Measurements from ENCODE around the gene PTPA.

- no peak for TF ChIP-seq POLR2A (IDR thresholded peaks at IDR 0.05)
- no peak for TF ChIP-seq CTCF (IDR thresholded peaks at IDR 0.05)
- TF ChIP-seq POLR2AphosphoS5 (IDR thresholded peaks at IDR 0.05) = no peak
These were observed 7.6 kb downstream of the PTPA start for GRCh38 chr9:129118799-129119198.

Data from breast epithelium (tissue), 3 donors.